Measurements from ENCODE around the gene TMEM235. TPM values are rescaled to one million over a fixed set of nuclear protein-coding genes. Genes with fewer than 3 reads are reported as not detected.

The TMEM235 gene
- total and polyA plus RNA-seq, 12 donors, result not detected

- Histone ChIP-seq H3K27ac (peak overlapping the region in 1 of 10 donors; percentile 6), H3K9me3 (no peaks in the 10 kb centered on the region), H3K36me3 (no peaks in the 10 kb centered on the region), H3K4me3 (no peak overlapping the region), H3K27me3 (no peaks in the 10 kb centered on the region), H3K4me1 (peaks cover 0 to 10% (median 0%) of the 10 kb centered on the region in 9 donors)
- intact Hi-C loops (cut with DNase I), result no loop called here
- DNase-seq (no peak), ATAC-seq (no peak)
- TF ChIP-seq, protein P1, sequence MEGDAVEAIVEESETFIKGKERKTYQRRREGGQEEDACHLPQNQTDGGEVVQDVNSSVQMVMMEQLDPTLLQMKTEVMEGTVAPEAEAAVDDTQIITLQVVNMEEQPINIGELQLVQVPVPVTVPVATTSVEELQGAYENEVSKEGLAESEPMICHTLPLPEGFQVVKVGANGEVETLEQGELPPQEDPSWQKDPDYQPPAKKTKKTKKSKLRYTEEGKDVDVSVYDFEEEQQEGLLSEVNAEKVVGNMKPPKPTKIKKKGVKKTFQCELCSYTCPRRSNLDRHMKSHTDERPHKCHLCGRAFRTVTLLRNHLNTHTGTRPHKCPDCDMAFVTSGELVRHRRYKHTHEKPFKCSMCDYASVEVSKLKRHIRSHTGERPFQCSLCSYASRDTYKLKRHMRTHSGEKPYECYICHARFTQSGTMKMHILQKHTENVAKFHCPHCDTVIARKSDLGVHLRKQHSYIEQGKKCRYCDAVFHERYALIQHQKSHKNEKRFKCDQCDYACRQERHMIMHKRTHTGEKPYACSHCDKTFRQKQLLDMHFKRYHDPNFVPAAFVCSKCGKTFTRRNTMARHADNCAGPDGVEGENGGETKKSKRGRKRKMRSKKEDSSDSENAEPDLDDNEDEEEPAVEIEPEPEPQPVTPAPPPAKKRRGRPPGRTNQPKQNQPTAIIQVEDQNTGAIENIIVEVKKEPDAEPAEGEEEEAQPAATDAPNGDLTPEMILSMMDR (IDR thresholded peaks at IDR 0.05), result no peak
- WGBS, 2 donors, result 89 to 90% methylated on average over 17 of the region's 17 CpGs
These were observed 49.9 kb downstream of the TMEM235 start for GRCh38 chr17:78281249-78281845.

GRCh38 chr17:78284146-78284545 lies 52.7 kb downstream of the TMEM235 start:
- H3K36me3 ChIP-seq, result no peaks in the 10 kb centered on the region
- no peaks in the 10 kb centered on the region for H3K27me3 ChIP-seq
- H3K4me1 ChIP-seq, result peaks cover 0 to 10% (median 0%) of the 10 kb centered on the region in 9 donors
- H3K4me3 ChIP-seq, result no peak overlapping the region
- no peaks in the 10 kb centered on the region for H3K9me3 ChIP-seq
- ATAC-seq (no peak), DNase-seq (no peak)
- TF ChIP-seq, protein P1 (IDR thresholded peaks at IDR 0.05), result no peak
- intact Hi-C loops (cut with DNase I), result no loop called here
- peak overlapping the region in 1 of 10 donors; percentile 62 for H3K27ac ChIP-seq
- WGBS, 2 donors, result 81 to 85% methylated on average over 10 of the region's 10 CpGs

DNA sequence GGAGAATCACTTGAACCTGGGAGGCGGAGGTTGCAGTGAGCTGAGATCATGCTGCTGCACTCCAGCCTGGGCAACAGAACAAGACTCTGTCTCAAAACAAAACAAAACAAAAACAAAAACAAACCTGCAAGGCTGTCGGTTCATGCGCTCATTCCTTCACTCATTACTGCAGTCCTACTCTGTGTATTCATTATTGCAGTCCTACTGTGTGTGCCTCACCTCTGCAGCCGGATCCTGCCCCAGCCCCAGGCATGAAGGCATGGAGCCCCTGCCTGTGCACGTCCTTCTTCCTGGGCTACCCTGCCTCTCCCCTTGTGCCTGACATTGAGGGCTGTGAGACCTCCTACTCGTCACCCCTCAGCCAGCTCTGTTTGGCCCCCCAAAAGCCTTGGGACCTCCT lies 57.6 kb downstream of the TMEM235 start:
- Histone ChIP-seq H3K27me3 (no peaks in the 10 kb centered on the region), H3K9me3 (no peaks in the 10 kb centered on the region), H3K4me1 (peaks cover 0 to 34% (median 8%) of the 10 kb centered on the region in 9 donors), H3K36me3 (no peaks in the 10 kb centered on the region), H3K27ac (no peak overlapping the region), H3K4me3 (no peak overlapping the region)
- ATAC-seq (no peak), DNase-seq (no peak)
- 87 to 92% methylated on average over 6 of the region's 6 CpGs for WGBS, 2 donors
- intact Hi-C loops (cut with DNase I), result loop anchor here in 4 of 10 donors (1.0 to 5.0 kb wide), 4 partner anchors 72 to 134 kb away; partner anchors contain the start of gene SOCS3 (in 2 of the 4)
- TF ChIP-seq, protein P1 (IDR thresholded peaks at IDR 0.05), result no peak

- TF ChIP-seq, protein P1 (IDR thresholded peaks at IDR 0.05), result peak; percentile 61 to 85 (median 76)
- ATAC-seq (peak; percentile 84 to 95 (median 92)), DNase-seq (peak; percentile 71 to 85)
- intact Hi-C loops (cut with DNase I), result loop anchor here (1.0 to 5.0 kb wide), 7 partner anchors 47 to 133 kb away; partner anchors contain the start of gene SOCS3 (in 6 of the 10)
- 31 to 32% methylated on average over 15 of the region's 15 CpGs for whole genome bisulfite sequencing, 2 donors
- H3K4me3 ChIP-seq, result no peak overlapping the region
- no peaks in the 10 kb centered on the region for H3K27me3 ChIP-seq
- H3K36me3 ChIP-seq, result no peaks in the 10 kb centered on the region
- H3K9me3 ChIP-seq, result no peaks in the 10 kb centered on the region
- peaks cover 0 to 28% (median 8%) of the 10 kb centered on the region in 9 donors for H3K4me1 ChIP-seq
- no peak overlapping the region for H3K27ac ChIP-seq
These were observed 58.5 kb downstream of the TMEM235 start for GRCh38 chr17:78289802-78290363.

Other genes starting within 250 kb of the TMEM235 start
- 100 to 1,000 TPM in 1 of 10 donors, 10 to 100 TPM in 9; 42.3 to 109 (median 69.1) TPM for gene TMC6, start 102.9 kb upstream of the TMEM235 start, total RNA-seq
- gene TMC6, start 102.9 kb upstream of the TMEM235 start, polyA plus RNA-seq, result 10 to 100 TPM; 22.8 to 86.0 TPM
- 10 to 100 TPM in 1 of 10 donors, 1 to 10 TPM in 8, under 1 TPM in 1; 0.85 to 11.2 (median 2.1) TPM for gene TMC8, start 100.9 kb upstream of the TMEM235 start, total RNA-seq
- gene TMC8, start 100.9 kb upstream of the TMEM235 start, polyA plus RNA-seq, result 1 to 10 TPM in 1 of 2 donors, under 1 TPM in 1; 0.96 to 3.7 TPM
- under 1 TPM in 1 of 10 donors, not detected in 9; 0.11 TPM for gene C17orf99, start 85.2 kb upstream of the TMEM235 start, total RNA-seq
- gene C17orf99, start 85.2 kb upstream of the TMEM235 start, polyA plus RNA-seq, result not detected
- 100 to 1,000 TPM; 102 to 184 (median 116) TPM for gene SYNGR2, start 63.0 kb upstream of the TMEM235 start, total RNA-seq
- 100 to 1,000 TPM in 1 of 2 donors, 10 to 100 TPM in 1; 92.8 to 200 TPM for gene SYNGR2, start 63.0 kb upstream of the TMEM235 start, polyA plus RNA-seq
- 10 to 100 TPM in 1 of 10 donors, 1 to 10 TPM in 4, under 1 TPM in 5; 0.33 to 12.7 (median 0.91) TPM for gene TK1, start 44.6 kb upstream of the TMEM235 start, total RNA-seq
- gene TK1, start 44.6 kb upstream of the TMEM235 start, polyA plus RNA-seq, result 1 to 10 TPM; 1.6 to 2.6 TPM
- gene AFMID, start 44.3 kb upstream of the TMEM235 start, total RNA-seq, result 10 to 100 TPM; 23.7 to 42.4 (median 28.7) TPM
- gene AFMID, start 44.3 kb upstream of the TMEM235 start, polyA plus RNA-seq, result 10 to 100 TPM; 13.0 to 17.3 TPM
- 1 to 10 TPM in 3 of 10 donors, under 1 TPM in 5, not detected in 2; 0.13 to 7.6 (median 0.79) TPM for gene BIRC5, start 17.4 kb upstream of the TMEM235 start, total RNA-seq
- under 1 TPM; 0.22 to 0.28 TPM for gene BIRC5, start 17.4 kb upstream of the TMEM235 start, polyA plus RNA-seq
- 100 to 1,000 TPM in 2 of 10 donors, 10 to 100 TPM in 6, 1 to 10 TPM in 2; 7.7 to 189 (median 17.0) TPM for gene SOCS3, start 128.4 kb downstream of the TMEM235 start, total RNA-seq
- gene SOCS3, start 128.4 kb downstream of the TMEM235 start, polyA plus RNA-seq, result 10 to 100 TPM; 13.5 to 30.2 TPM
- gene PGS1, start 147.0 kb downstream of the TMEM235 start, total RNA-seq, result 10 to 100 TPM; 14.7 to 28.4 (median 17.1) TPM
- 10 to 100 TPM; 18.5 to 18.7 TPM for gene PGS1, start 147.0 kb downstream of the TMEM235 start, polyA plus RNA-seq